Gastroesophageal sphincter (tissue), 4 donors: ENCODE data around the gene SAPCD1. TPM values are rescaled to one million over a fixed set of nuclear protein-coding genes. Genes with fewer than 3 reads are reported as not detected.

Source experiments
- ATAC-seq: fragments of 150-250 bp; one replicate; pipeline ENCODE4 v1.9.1; 2016; ENCODE audit warnings: mild to moderate bottlenecking, moderate library complexity
- H3K27ac ChIP-seq, 4 donors: fragments of 200-600 bp; sonication (generic) in 3 of 4; 1 replicate in 3 of 4; 2 replicates in 1 of 4; pipeline ENCODE4 v1.5.1; 2016 to 2019
- H3K27me3 ChIP-seq: fragments of 200-600 bp; sonication (generic); one replicate; pipeline ENCODE4 v1.5.1; 2019
- H3K36me3 ChIP-seq, 2 donors: fragments of 200-600 bp; sonication (generic); one replicate each; pipeline ENCODE4 v1.5.1; 2019; ENCODE audit warnings: control low read depth in 1 of 2
- H3K4me1 ChIP-seq, 3 donors: fragments of 200-600 bp; sonication (generic); 1 replicate in 2 of 3; 2 replicates in 1 of 3; pipeline ENCODE4 v1.5.1; 2016 to 2019; ENCODE audit warnings: control low read depth in 2 of 3
- H3K4me3 ChIP-seq, 2 donors: fragments of 200-600 bp; sonication (generic); one replicate each; pipeline ENCODE4 v1.5.1; 2019; ENCODE audit warnings: mild to moderate bottlenecking in 1 of 2, moderate library complexity in 1 of 2
- H3K9me3 ChIP-seq, 3 donors: fragments of 200-600 bp; sonication (generic); one replicate each; pipeline ENCODE4 v1.5.1; 2017 to 2019; ENCODE audit warnings: control low read depth in 2 of 3
- EP300 ChIP-seq: sonication (generic); formaldehyde crosslinking; IDR thresholded peaks from one replicate; pipeline ENCODE4 v1.6.1; 2017; ENCODE audit warnings: antibody characterized with exemption, mild to moderate bottlenecking
- POLR2A ChIP-seq, 2 donors: fragments of 450-650 bp; IDR thresholded peaks; one replicate each; pipeline ENCODE4 v1.6.1; 2017; ENCODE audit warnings: antibody characterized with exemption in 2 of 2, mild to moderate bottlenecking in 2 of 2, moderate library complexity in 1 of 2
- POLR2AphosphoS5 ChIP-seq: sonication (generic); formaldehyde crosslinking; IDR thresholded peaks from one replicate; pipeline ENCODE4 v1.6.1; 2017; ENCODE audit warnings: antibody characterized with exemption
- WGBS, 2 donors: methylation state at CpG; one replicate each; pipeline ENCODE4 v1.1.5; 2018; ENCODE audit warnings: low coverage in 1 of 2; 5-methylcytosine and 5-hydroxymethylcytosine counted together
- total RNA-seq, 4 donors: library from RNA; depleted of rRNA; stranded (reverse); fragments of >200 nt; gene quantifications; one replicate each; pipeline ENCODE4 v1.1.0, GENCODE V29; 2016
- TF ChIP-seq, protein P1 (sequence below), 4 experiments: fragments of 200-600 bp in 2 of 4; fragments of 450-650 bp in 2 of 4; sonication (generic) in 1 of 4; IDR thresholded peaks; one replicate each; pipeline ENCODE4 v1.5.1; 2017 to 2019; ENCODE audit warnings: antibody characterized with exemption in 4 of 4, mild to moderate bottlenecking in 2 of 4, moderate library complexity in 2 of 4

Gene SAPCD1
- total RNA-seq, 4 donors from 2014 or later: 0.93 to 1.1 TPM; not detected in 2

GRCh38 chr6:31778193-31778592, 15.7 kb downstream of the SAPCD1 start:
- H3K9me3 ChIP-seq: no peaks in the 10 kb centered on the region
- no peak for ATAC-seq
- H3K27ac ChIP-seq: no peak overlapping the region
- no peaks in the 10 kb centered on the region for H3K27me3 ChIP-seq
- H3K4me3 ChIP-seq: no peak overlapping the region
- H3K4me1 ChIP-seq: peaks cover 0 to 14% (median 10%) of the 10 kb centered on the region in 3 donors
- no peak for TF ChIP-seq POLR2AphosphoS5
- no peak for TF ChIP-seq EP300
- TF ChIP-seq, protein P1, sequence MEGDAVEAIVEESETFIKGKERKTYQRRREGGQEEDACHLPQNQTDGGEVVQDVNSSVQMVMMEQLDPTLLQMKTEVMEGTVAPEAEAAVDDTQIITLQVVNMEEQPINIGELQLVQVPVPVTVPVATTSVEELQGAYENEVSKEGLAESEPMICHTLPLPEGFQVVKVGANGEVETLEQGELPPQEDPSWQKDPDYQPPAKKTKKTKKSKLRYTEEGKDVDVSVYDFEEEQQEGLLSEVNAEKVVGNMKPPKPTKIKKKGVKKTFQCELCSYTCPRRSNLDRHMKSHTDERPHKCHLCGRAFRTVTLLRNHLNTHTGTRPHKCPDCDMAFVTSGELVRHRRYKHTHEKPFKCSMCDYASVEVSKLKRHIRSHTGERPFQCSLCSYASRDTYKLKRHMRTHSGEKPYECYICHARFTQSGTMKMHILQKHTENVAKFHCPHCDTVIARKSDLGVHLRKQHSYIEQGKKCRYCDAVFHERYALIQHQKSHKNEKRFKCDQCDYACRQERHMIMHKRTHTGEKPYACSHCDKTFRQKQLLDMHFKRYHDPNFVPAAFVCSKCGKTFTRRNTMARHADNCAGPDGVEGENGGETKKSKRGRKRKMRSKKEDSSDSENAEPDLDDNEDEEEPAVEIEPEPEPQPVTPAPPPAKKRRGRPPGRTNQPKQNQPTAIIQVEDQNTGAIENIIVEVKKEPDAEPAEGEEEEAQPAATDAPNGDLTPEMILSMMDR (IDR thresholded peaks at IDR 0.05): no peak
- no peak for TF ChIP-seq POLR2A (IDR thresholded peaks at IDR 0.05)
- peaks cover 0 to 53% of the 10 kb centered on the region in 2 donors for H3K36me3 ChIP-seq
- WGBS, 2 donors: 100% methylated on average over 1 of the region's 5 CpGs; no CpG with 5 or more reads in 1 of the 2 donors

DNA sequence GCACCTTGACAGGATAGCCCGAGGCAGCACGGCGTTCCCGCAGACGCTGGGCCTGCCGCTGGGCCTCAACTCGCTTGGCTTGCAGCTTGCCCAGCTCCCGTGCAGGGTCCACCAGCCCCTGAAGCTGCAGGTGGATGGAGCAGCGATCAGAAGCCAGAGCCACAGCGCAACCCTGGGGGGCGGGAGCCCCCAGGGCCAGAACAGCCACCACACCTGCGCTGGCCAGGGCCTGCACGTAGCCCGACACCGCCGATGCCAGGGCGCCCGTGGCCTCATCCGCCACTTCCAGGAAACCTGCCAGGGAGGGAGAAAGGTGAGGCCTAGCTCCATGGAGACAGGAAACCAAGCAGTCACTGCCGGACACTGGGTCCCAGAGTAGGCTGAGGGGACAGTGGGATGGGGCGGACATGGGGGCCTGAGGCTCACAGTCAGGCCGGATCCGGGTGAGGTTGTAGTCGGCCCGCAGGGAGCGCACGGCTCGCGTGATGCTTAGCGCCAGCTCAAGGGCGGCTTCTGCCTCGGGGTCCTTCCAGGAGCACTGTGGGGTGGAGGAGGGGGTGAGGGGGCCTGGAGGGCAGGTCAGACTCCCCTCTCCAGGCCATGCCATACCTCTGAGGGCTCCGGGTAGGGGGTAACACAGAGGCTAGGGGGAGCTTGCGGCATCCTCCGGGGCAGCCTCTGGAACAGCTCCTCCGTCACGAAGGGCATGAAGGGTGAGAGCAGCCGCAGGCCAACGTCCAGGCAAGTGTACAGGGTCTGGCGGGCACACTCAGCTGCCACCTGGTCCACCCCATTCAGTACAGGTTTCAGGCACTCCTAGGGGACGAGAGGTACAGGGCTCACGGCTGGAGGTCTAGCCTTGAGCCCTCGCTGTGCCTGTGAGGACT, 16.8 kb downstream of the SAPCD1 start:
- Histone ChIP-seq H3K4me3 (no peak overlapping the region), H3K36me3 (peaks cover 0 to 64% of the 10 kb centered on the region in 2 donors), H3K27ac (no peak overlapping the region), H3K4me1 (peaks cover 0 to 14% (median 10%) of the 10 kb centered on the region in 3 donors), H3K9me3 (no peaks in the 10 kb centered on the region), H3K27me3 (no peaks in the 10 kb centered on the region)
- no peak for ATAC-seq
- WGBS, 2 donors: 88% methylated on average over 11 to 12 of the region's 43 CpGs
- no peak for TF ChIP-seq POLR2AphosphoS5
- no peak for TF ChIP-seq EP300
- no peak for TF ChIP-seq POLR2A (IDR thresholded peaks at IDR 0.05)
- TF ChIP-seq, protein P1 (IDR thresholded peaks at IDR 0.05): no peak

DNA sequence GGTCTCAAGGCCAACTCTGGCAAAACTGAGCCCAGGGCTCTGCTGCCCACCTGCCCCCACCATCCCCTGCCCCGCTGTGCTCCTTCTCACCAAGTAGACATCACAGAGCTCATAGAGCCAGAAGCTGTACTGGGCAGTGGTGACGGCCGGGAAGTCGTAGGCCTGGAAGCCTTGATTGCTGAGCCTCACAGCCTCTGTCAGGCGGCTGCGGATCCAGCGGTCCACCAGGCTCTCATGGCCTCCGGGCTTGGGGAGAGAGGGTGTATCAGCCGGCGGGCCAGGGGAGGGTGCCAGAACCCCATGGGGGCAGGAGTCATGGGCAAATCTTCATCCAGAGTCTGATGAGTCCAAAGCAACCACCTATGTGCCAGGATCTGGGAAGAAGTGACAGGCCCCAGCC, 17.5 kb downstream of the SAPCD1 start:
- H3K27ac ChIP-seq: no peak overlapping the region
- no peak overlapping the region for H3K4me3 ChIP-seq
- TF ChIP-seq POLR2AphosphoS5 (no peak), EP300 (no peak), POLR2A (IDR thresholded peaks at IDR 0.05) (no peak)
- TF ChIP-seq, protein P1 (IDR thresholded peaks at IDR 0.05): no peak
- peaks cover 0 to 14% (median 10%) of the 10 kb centered on the region in 3 donors for H3K4me1 ChIP-seq
- peaks cover 0 to 71% of the 10 kb centered on the region in 2 donors for H3K36me3 ChIP-seq
- ATAC-seq: no peak
- H3K9me3 ChIP-seq: no peaks in the 10 kb centered on the region
- no peaks in the 10 kb centered on the region for H3K27me3 ChIP-seq
- WGBS, 2 donors: no CpG with 5 or more reads among the region's 10 CpGs

GRCh38 chr6:31780507-31781243, 18.2 kb downstream of the SAPCD1 start:
- peaks cover 0 to 78% of the 10 kb centered on the region in 2 donors for H3K36me3 ChIP-seq

More at GRCh38 chr6:31780507-31781243, 18.2 kb downstream of the SAPCD1 start:
- no peak for TF ChIP-seq EP300
- TF ChIP-seq POLR2AphosphoS5: no peak
- TF ChIP-seq, protein P1 (IDR thresholded peaks at IDR 0.05): no peak
- TF ChIP-seq POLR2A (IDR thresholded peaks at IDR 0.05): no peak
- 87 to 89% methylated on average over 5 to 7 of the region's 20 CpGs for WGBS, 2 donors
- Histone ChIP-seq H3K4me1 (peaks cover 0 to 14% (median 10%) of the 10 kb centered on the region in 3 donors), H3K4me3 (no peak overlapping the region), H3K27me3 (no peaks in the 10 kb centered on the region), H3K9me3 (no peaks in the 10 kb centered on the region), H3K27ac (no peak overlapping the region)
- no peak for ATAC-seq
